NCI-H2196 (cell line): Measurements from ENCODE around the gene EML5.
"Not testable (repeated sequence)": the region's sequence is repeated elsewhere in the genome, so short reads cannot be mapped to it uniquely, and the experiment has no call there.

Source experiments
- DNase-seq: peaks from one replicate; lab custom pipeline; 2025; ENCODE audit not compliant: unreplicated experiment; lab: John Stamatoyannopoulos, UW

EML5 gene

DNA sequence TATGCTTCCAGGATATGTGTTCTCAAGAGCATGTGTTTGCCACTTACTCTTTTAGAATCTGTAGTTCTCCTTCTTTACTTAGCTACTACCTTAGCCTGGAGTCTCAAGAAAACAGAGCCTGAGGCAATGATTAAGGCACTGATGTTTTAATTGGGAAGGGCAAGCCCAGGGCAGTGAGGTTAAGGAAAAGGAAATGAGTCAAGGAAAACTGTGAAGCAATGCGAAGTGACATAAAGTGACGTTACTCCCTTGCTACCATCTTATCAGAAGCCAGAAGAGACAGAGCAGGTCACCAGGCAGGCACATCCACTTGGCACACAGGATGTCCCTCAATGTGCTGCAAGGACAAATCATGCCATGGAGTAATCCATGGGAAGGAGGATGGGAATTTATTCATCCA, 11.3 kb upstream of the EML5 start:
- DNase-seq: no peak

DNA sequence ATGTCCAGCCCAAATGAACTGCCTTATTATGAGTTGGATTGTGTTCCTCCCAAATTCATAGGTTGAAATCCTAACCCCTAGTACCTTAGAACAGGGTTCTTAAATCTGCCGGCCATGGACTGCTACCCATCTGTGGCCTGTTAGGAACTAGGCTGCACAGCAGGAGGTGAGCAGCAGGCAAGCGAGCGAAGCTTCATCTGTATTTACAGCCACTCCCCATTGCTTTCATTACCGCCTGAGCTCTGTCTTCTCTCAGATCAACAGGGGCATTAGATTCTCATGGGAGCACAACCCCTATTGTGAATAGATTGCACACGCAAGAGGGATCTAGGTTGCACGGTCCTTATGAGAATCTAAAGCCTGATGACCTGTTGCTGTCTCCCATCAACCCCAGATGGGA, 9.8 kb upstream of the EML5 start:
- no peak for DNase-seq

DNA sequence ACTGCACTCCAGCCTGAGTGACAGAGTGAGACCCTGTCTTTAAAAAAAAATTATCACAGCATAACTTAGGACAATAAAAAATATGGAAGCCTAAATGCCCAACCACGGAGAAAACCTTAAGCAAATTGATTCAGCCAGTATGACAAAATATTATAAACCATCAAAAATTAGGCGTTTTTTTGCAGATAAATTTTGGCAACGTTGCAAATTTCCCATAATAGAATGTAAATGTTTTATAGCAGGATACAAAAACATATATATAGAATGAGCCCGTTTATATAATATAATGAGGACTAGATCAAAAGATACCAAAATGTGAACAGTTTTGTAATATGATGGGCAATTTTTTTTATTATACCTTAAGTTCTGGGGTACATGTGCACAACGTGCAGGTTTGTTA, 6.8 kb upstream of the EML5 start:
- no peak for DNase-seq

DNA sequence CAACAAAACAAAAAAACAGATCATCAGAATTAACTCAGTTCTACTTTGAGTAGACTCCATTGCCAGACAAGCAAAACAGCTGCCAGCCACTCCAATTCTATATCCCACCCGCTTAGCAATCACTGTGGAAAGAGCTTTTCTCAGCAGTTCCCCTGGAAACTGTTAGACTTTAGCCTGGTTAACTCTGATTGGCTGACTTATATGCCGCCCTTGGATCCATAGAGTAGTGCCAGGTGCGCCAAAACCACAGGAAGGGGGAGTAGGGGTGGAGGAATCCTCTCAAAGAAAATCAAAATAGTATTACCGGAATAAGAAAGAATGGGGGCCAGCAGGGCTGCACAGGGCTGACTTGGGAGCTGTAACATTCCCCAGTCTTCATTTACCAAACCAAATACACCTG, 5.4 kb upstream of the EML5 start:
- peak; percentile 31 for DNase-seq

DNA sequence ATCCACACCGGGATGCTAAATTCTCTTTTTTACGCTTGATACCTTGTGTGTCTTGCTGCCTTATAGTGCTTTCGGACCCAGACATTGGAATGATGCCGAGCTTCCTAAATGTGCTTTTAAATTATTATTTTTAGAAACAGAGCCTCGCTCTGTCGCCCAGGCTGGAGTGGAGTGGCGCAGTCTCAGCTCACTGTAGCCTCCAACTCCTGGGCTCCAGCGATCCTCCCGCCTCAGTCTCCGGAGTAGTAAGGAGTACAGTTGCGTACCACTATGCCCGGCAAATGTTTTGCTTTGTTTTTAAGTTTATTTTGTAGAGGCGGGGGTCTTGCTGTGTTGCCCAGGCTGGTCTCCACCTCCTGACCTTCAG, 489 bp upstream of the EML5 start:
- DNase-seq: no peak

DNA sequence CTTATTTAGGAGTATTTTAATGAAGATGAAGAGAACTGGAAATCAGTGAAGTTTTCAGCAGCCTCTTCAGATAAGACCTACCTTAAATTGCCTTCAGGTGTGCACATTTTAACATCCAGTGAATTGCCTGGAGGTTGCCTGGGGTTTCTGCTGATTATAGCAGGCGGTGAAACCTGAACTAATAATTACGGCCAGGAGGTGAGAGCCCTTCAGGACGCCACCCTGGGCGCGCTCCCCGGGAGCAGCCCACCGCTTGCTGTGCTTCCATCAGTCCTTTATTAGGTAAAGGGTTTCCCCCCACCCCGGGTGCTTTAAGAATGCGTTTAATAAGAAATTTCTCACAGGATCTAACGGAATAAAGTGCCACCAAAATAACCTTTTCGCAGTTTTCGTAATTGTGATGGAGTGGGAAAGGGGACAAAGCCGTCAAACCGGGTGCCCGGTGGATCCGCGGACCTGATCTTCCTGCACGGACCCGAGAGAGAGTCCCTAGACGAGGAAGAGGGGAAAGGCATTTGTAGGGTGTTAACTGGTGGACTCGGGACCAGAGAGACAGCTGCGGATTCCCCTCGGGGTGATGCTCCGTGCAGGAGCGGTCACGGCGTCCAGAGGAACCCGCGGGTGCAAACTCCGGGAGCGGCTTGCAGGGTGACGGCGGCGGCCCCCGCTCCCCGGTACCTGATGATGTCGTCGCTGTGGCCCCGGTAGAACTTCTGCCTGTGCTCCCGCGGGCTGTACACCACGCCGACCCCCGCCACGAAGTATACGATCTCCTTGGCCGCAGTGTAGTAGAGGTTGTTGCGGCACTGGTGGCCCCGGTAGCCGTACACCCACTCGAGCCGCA, 902 bp downstream of the EML5 start:
- DNase-seq: peak; percentile 1

DNA sequence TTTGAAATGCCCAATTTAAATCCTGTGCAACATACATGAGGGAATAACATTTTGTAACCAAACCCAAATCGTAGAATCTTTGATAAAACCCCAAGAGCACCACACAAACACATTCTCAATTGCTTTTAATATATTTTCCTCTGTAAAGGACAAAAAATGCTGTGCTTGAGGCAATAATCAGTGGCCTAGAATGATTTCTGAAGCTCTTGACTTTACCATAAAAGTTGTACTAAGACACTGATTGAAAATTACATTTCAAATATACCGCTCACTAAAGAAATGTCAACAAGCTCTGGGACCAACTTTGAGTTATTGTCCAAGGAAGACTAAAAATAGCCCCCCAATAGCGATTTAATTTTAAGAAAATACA, 1.5 kb downstream of the EML5 start:
- no peak for DNase-seq

DNA sequence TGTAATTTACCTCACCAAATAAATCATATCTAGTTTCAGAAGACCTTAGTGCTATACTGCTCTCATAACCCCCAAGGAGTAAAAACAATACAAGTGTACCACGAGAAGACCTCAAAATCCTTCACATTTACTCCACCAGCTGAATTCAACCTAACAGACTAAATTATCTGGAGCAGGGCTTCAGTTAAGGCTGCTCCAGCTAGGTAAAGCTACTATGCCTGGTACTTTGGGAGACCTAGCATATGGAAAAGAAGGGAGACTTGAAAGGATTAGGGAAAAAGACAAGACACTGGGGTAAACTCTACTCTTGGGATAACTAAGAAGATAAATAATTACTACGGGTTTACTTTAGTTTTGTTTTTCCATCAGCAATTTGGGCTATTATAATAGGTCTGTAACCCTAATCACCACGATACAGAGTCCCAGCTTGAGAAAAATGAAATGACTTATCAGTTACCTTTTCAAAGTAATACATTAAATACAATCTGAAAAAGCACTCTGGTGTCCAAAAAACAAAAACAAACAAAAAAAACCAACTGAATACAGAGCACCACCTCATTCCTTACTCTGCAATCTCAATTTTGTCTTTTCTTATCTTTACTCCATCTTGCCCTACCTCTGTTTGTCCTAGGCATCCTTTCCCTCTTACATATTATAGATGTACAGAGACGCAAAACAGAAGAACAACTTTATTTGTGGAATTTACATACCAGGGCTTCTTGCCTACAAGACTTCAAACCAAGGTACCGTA, 2.1 kb downstream of the EML5 start:
- no peak for DNase-seq

DNA sequence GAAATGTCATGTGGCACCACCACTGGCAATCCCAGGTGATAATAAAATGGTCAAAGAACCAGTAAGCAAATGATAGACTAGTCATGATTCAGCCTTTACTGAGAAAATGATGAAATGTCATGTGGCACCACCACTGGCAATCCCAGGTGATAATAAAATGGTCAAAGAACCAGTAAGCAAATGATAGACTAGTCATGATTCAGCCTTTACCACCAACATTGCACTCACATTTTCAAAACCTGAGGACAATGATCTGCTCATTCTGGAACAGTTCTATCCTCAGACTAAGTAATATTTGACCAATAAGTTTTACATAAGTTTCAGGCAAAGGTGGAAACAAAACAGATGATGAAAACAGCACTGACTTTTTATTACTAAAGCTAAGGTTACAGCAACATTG, 3.2 kb downstream of the EML5 start:
- not testable (repeated sequence) for DNase-seq

DNA sequence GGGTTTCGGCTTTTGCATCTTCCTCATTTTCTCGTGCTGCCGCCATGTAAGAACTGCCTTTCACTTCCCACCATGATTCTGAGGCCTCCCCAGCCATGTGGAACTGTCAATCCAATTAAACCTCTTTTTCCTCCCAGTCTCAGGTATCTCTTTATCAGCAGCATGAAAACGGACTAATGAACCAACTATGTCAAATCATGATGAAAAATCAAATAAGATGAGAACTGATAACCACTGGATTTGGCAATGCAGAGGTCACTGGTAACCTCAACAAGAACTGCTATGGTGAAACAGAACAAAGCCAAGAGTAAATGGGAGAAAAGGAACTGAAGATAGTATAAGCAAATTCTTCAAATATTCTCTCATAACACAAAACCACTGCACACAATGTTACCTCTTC, 6.0 kb downstream of the EML5 start:
- DNase-seq: no peak

DNA sequence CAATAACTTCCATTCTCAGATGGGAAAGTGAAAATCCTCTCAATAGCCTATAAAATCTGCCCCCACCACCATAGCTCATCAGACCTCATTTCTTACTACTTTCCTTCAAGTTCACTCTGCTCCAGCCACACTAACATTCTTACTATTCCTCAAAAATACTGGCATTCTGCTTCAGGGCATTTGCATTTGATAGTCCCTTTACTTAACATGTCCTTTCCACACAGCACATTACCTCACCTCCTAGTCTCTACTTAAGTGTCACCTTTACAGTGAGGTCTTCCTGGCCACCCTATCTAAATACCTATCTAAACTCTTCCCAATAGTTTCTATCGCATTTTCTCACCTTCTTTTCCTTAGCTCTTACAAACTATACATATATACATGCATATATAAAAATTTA, 6.8 kb downstream of the EML5 start:
- no peak for DNase-seq

DNA sequence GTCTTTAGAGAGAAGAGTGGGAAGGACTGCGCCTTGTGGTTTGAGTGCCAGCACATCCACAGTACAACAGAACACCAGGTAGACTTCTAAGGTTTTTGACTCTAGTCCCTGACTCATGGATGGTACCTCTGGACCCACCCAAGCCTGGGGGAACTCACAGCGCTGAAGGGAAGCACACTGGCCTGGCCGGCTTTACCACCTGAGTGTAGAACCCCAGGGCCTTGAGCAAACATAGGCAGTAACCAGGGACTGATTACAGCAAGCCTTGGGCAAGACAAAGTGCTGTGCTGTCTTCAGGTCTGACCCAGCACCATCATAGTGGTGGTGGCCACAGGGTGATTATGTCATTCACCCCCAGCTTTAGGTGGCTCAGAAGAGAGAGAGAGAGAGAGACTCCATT, 17.2 kb downstream of the EML5 start:
- DNase-seq: no peak

DNA sequence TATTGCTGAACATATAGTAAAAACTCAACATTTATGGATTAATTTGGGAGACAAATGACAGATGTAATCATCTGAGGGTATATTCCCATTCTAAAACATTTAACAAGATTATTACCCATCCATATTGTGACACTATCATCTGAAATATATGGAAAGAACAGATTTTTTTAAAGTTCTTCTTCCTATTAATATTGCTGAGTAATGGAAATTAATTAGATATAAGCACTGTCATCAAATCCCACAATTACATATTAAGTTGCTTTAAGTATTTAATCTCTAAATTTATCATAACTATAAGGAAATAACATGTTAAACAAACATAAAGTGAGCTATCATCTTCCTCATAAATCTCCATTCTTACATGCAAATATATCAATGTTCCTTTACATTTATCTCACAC, 22.0 kb downstream of the EML5 start:
- no peak for DNase-seq

DNA sequence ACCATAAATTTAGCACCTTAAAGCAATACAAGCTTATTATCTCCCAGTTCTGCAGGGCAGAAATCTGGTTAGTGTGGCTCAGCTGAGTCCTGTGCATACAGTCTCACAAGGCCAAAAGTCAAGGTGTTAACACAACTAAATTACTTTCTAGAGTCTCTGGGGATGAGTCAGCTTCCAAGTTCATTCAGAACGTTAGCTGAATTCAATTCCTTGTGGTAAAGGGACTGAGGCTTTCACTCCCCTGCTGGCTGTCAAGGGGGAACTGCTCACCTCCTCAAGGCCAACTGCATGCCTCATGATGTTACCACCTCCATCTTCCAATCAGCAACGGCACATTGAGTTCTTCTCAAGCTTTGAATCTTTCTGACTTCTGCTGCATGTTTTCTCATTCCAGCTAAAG, 27.6 kb downstream of the EML5 start:
- DNase-seq: no peak

DNA sequence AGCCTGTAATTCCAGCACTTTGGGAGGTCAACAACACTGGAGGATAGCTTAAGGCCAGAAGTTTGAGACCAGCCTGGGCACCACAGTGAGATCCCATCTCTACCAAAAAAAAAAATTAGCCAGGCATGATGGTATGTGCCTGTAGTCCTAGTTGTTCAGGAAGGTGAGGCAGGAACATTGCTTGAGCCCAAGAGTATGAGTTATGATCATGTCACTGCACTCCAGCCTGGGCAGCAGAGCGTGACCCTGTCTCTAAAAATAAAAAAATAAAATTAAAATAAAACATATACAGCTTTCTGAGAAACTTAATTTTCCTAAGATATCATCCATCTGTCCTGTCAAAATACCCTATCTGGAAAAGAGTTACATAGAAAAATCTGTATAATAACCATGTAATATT, 38.9 kb downstream of the EML5 start:
- DNase-seq: no peak

DNA sequence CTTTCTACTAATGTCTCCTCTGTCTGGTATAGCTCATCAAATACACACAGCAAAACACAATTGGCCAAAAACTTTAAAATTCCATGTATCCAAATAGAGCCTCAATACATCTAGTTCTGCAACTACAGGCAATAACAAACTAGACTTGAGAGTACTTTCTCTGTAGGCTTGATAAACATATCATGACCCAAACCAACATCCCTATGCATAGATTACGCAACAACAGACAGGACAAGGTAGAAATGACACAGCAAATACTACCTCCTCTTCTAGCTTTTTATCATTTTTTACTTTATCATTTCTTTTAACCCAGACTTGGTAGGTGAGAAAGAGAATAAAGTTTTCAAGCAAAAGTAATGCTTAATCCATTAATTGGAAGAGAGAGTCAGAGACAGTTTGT, 41.8 kb downstream of the EML5 start:
- DNase-seq: no peak

DNA sequence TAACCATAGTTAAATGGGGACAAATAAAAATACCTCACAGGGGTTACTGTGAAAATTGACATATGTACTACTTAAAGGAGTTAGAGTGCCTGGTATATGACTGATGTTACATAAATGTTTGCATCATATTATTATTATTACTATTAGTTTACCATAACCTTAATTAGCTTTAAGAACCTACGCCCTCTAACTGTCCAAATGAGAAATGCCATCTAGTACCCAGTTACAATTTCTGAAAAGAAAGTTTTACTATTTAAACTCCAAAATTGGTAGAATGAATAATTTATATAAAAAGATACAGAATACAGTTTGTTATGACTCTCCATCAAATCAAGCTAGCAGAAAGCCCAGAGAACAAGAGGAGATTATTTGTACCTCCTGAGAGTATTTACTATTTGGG, 42.3 kb downstream of the EML5 start:
- DNase-seq: no peak

DNA sequence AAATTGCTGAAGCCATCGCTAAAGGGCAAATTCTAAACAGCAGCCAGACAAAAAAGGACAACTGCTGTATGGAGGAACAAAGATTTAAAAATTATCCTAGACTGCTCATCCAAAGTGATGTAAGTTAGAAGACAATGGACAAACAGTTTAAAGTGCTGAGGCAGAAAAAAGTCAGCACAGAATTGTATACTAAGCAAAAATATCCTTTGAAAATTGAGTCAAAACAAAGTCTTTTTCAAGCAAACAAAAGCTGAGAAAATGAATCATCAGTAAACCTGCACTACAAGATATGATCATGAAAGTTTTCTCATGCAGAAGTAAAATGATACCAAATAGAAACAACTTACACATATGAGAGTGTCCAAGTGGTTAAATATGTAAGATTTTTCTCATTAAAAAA, 43.6 kb downstream of the EML5 start:
- no peak for DNase-seq

DNA sequence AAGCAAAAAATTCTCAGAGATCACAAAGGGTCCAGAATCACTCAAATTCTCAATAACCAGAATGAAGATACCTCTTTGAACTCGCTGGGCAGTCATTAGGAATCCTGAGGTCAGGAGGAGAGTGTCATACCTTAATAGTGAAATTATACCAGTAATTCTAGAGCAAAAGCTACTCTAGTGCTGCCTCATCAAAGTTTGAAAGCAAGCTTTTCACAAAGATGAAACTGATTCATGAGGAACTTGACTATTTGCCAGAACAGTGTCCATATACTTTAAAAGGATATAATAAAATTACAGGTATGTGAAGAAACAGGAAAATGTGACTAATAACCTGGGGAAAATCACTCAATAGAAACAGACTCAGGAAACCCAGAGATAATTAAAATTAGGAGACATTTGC, 44.5 kb downstream of the EML5 start:
- DNase-seq: no peak

DNA sequence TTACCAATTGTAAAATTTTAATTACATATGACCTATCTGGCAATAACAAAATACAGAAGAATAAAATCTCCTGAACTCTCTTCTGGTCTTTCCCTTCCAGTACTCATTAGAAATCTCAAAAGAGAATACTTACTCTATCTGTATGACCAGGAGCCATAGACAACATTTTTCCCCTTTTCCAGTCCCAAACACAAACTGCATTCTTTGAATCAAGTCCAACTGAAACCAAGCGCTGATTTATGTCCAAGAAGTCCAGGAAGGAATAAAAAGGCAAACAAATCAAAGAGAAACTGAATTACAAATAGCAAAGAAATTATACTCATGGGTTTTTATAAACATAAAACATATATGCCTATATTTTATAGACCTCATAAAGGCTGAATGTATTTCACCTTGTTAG, 46.7 kb downstream of the EML5 start:
- no peak for DNase-seq

DNA sequence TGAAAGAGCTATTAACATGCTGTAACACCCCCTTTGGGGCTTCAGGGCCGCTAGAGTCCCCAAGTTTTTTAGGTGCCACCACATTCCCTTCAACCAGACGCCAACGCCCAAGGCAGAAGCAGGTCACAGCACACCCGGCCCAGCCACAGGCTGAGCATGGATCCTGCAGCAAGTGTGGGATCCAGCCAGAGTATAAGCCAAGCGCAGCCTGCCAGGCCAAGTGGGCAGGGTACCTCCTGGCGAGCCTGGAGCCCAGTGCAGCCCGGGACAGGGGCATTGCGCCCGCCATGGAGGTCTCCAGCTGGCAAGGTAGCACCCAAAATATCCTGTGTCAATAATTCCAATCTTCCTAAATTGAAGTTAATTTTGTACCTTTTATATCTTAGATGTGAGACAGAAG, 55.5 kb downstream of the EML5 start:
- DNase-seq: no peak

DNA sequence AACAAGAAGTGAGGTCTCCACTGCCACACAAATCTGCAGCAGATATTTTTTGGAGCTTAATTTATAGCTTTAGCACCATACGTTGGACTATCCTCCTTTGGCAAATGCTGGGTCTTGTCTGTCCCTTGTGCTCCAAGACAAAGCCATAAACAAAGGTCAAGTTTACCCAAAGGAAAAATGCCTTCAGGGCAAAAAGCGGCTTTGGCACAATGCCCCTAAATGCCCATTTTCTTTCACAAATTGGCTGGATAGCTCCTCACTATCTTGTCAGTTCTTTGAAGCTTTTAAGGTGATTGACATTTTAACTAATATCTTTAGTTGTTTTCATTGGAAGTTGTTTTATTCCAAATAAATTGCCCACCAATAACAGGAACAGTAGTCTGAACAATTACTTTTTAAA, 59.6 kb downstream of the EML5 start:
- no peak for DNase-seq

DNA sequence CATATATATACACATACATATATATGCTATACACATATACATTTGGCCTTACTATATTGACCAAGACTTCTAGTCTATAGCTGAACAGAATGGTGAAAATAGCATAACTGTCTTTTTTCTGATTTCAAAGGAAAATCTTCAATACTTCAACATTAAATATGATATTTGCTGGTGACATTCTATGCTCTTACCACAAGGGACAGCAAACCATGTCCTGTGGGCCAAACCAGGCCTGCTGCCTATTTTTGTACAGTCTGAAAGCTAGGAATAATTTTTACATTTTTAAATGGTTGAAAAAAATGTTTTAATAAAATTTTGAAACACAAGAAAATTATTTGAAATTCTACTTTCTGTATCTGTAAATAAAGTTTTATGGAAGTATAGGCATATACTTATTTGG, 63.6 kb downstream of the EML5 start:
- no peak for DNase-seq
